Activated CD4-positive, alpha-beta T cell treated with anti-CD3 and anti-CD28 coated beads, Interleukin-2, amount 50 U/mL, for 48 hours (primary cell): Measurements from ENCODE around the gene PLCB3.
A peak's percentile ranks its signal among the peaks of the same experiment; 100 is the strongest.

ENCODE experiments used
- DNase-seq, 2 experiments: peaks; one replicate each; pipeline ENCODE4 v3.0.0-alpha.2; 2020

Gene PLCB3

GRCh38 chr11:64223001-64223651 is 28.2 kb upstream of the PLCB3 start:
- no peak for DNase-seq

- no peak for DNase-seq
Observed at GRCh38 chr11:64224151-64224890, 27.0 kb upstream of the PLCB3 start.

- no peak for DNase-seq
Observed at GRCh38 chr11:64224891-64225607, 26.3 kb upstream of the PLCB3 start.

- peak; percentile 96 for DNase-seq
Observed at GRCh38 chr11:64225608-64226506, 25.5 kb upstream of the PLCB3 start, which contains the start of the genes NUDT22 and TRPT1. TSS of gene NUDT22 (plus strand) at chr11:64226274. CDS start at chr11:64226653, 379 bp downstream. TSS of gene TRPT1 (minus strand) at chr11:64226186. CDS start at chr11:64225860, 326 bp downstream.

GRCh38 chr11:64226507-64227051 is 24.8 kb upstream of the PLCB3 start:
- DNase-seq, result peak; percentile 69 to 78

GRCh38 chr11:64227405-64227956 is 23.8 kb upstream of the PLCB3 start:
- DNase-seq, result no peak

GRCh38 chr11:64229090-64229743 is 22.1 kb upstream of the PLCB3 start:
- no peak for DNase-seq

- no peak for DNase-seq
Observed at GRCh38 chr11:64229744-64230170, 21.6 kb upstream of the PLCB3 start.

GRCh38 chr11:64230171-64230984 is 21.0 kb upstream of the PLCB3 start, which contains the start of gene DNAJC4:
TSS of gene DNAJC4 (plus strand) at chr11:64230548. CDS start at chr11:64230855, 307 bp downstream.
- DNase-seq, result peak; percentile 92 to 95

GRCh38 chr11:64230985-64231365 is 20.4 kb upstream of the PLCB3 start:
- DNase-seq, result no peak

GRCh38 chr11:64231546-64231945 is 19.8 kb upstream of the PLCB3 start:
- no peak for DNase-seq

- DNase-seq, result no peak
Observed at GRCh38 chr11:64232182-64232966, 19.0 kb upstream of the PLCB3 start.

- no peak for DNase-seq
Observed at GRCh38 chr11:64232967-64233315, 18.4 kb upstream of the PLCB3 start.

GRCh38 chr11:64233913-64234586 is 17.3 kb upstream of the PLCB3 start, which contains the start of gene VEGFB:
TSS of gene VEGFB (plus strand) at chr11:64234584. CDS start at chr11:64234834, 250 bp downstream.
- DNase-seq, result peak; percentile 72

GRCh38 chr11:64234647-64235379 is 16.5 kb upstream of the PLCB3 start:
- peak; percentile 49 to 60 for DNase-seq

GRCh38 chr11:64235437-64236161 is 15.7 kb upstream of the PLCB3 start:
- no peak for DNase-seq

- no peak for DNase-seq
Observed at GRCh38 chr11:64237484-64237951, 13.8 kb upstream of the PLCB3 start.
